Pancreas (tissue), 10 donors: Measurements from ENCODE around the gene IL3. TPM values are rescaled to one million over a fixed set of nuclear protein-coding genes. Genes with fewer than 3 reads are reported as not detected.

Experiments
- ATAC-seq, 4 donors: fragments of 200-7000 bp; cut with Tn5 transposase; one replicate each; pipeline versions ENCODE4 v1.8.0 to v1.9.1; 2020; ENCODE audit warnings: mild to moderate bottlenecking in 4 of 4, moderate library complexity in 4 of 4
- DNase-seq, 6 donors: peaks; one replicate each; pipeline ENCODE4 v3.0.0-alpha.2; 2020
- FAIRE-seq: peaks from 2 replicates; lab custom pipeline; 2012; peaks lifted over from hg19 to GRCh38; lab: Jason Lieb, UNC
- H3K27ac ChIP-seq, 4 donors: fragments of 200-600 bp; sonication (generic); 1 replicate in 3 of 4; 2 replicates in 1 of 4; pipeline versions ENCODE4 v1.5.0 to v1.8.0; 2020
- H3K27me3 ChIP-seq, 4 donors: fragments of 200-600 bp; one replicate each; pipeline ENCODE4 v1.8.0; 2021
- H3K36me3 ChIP-seq, 3 donors: fragments of 200-600 bp; sonication (generic) in 1 of 3; one replicate each; pipeline versions ENCODE4 v1.5.0 to v1.8.0; 2020 to 2021
- H3K4me1 ChIP-seq, 3 donors: fragments of 200-600 bp; one replicate each; pipeline ENCODE4 v1.8.0; 2021
- H3K4me3 ChIP-seq, 4 donors: fragments of 200-600 bp; sonication (generic) in 2 of 4; one replicate each; pipeline versions ENCODE4 v1.5.0 to v1.8.0; 2020 to 2021
- H3K9me3 ChIP-seq, 4 donors: fragments of 200-600 bp; one replicate each; pipeline ENCODE4 v1.8.0; 2021
- WGBS, 2 donors: extraction: QIAGEN DNeasy Blood & Tissue Kit; methylation state at CpG; one replicate each; pipeline ENCODE4 v1.1.7; 2013; 5-methylcytosine and 5-hydroxymethylcytosine counted together
- intact Hi-C, 3 donors: fragments of 100-400 bp; cut with DNase I; formaldehyde crosslinking; loops; one replicate each; pipeline versions ENCODE4 v1.11.1 to v1.14.2; 2022
- polyA plus RNA-seq, 2 donors: library from polyadenylated mRNA; stranded (reverse); fragments of 200-250 nt; gene quantifications; one replicate each; pipeline ENCODE4 v1.2.3, GENCODE V29; 2013
- total RNA-seq, 6 donors: library from RNA; stranded (reverse); fragmentation: NEBNext Ultra II Directional in 4 of 6; extraction: Animal tissue kit (Norgen Biotek cat#: 25700) in 4 of 6; gene quantifications; one replicate each; pipeline versions ENCODE4 v1.2.1 to v1.2.4, GENCODE V29; 2021 to 2023
- TF ChIP-seq, protein P1 (sequence below), 4 donors: fragments of 200-600 bp; sonication (generic) in 3 of 4; IDR thresholded peaks; one replicate each; pipeline versions ENCODE4 v1.5.0 to v1.8.0; 2021; ENCODE audit warnings: antibody characterized with exemption in 4 of 4
- donor health status: healthy with polysubstance abuse.
- donor health status: DM: no; HTN: no; CAD: no; lungs with moderate emphysema.
- donor health status: DM: no; HTN: no; CAD: no.
- donor health status: control.
- donor health status: control.
- donor health status: Bipolar disorder and iron deficiency.
- donor health status: DM: yes; HTN: yes; CAD: no.
- donor health status: DM: no; HTN: no; CAD: no.
- donor health status: DM: no; HTN: no; CAD: no.
- donor health status: DM: yes; HTN: yes; CAD: no.

The IL3 gene
- total and polyA plus RNA-seq, 8 donors = not detected

DNA sequence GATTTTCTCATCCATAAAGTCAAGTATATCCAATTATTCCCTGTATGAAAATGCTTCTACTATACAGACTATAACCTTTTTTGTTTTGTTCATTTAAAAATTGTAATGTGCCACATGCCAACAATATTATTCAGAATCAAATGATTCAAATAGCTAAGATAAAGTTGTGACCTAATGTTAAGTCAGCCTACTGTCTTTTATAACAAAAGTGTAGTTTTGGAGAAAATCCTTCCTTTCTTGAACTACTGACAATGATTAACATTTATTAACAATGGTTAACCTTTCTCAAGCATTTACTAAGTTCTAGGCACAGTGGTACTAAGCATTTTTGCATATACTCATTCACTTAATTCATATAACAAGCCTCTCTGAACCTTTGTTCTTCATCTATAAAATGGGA lies 38.2 kb downstream of the IL3 start:
- no peak overlapping the region for H3K4me3 ChIP-seq
- no peaks in the 10 kb centered on the region for H3K9me3 ChIP-seq
- no peaks in the 10 kb centered on the region for H3K4me1 ChIP-seq
- intact Hi-C loops = no loop called here
- ATAC-seq = no peak
- H3K27me3 ChIP-seq = no peaks in the 10 kb centered on the region
- no peaks in the 10 kb centered on the region for H3K36me3 ChIP-seq
- FAIRE-seq = no peak
- H3K27ac ChIP-seq = no peak overlapping the region
- no peak for DNase-seq
- TF ChIP-seq, protein P1, sequence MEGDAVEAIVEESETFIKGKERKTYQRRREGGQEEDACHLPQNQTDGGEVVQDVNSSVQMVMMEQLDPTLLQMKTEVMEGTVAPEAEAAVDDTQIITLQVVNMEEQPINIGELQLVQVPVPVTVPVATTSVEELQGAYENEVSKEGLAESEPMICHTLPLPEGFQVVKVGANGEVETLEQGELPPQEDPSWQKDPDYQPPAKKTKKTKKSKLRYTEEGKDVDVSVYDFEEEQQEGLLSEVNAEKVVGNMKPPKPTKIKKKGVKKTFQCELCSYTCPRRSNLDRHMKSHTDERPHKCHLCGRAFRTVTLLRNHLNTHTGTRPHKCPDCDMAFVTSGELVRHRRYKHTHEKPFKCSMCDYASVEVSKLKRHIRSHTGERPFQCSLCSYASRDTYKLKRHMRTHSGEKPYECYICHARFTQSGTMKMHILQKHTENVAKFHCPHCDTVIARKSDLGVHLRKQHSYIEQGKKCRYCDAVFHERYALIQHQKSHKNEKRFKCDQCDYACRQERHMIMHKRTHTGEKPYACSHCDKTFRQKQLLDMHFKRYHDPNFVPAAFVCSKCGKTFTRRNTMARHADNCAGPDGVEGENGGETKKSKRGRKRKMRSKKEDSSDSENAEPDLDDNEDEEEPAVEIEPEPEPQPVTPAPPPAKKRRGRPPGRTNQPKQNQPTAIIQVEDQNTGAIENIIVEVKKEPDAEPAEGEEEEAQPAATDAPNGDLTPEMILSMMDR (IDR thresholded peaks at IDR 0.05) = no peak

DNA sequence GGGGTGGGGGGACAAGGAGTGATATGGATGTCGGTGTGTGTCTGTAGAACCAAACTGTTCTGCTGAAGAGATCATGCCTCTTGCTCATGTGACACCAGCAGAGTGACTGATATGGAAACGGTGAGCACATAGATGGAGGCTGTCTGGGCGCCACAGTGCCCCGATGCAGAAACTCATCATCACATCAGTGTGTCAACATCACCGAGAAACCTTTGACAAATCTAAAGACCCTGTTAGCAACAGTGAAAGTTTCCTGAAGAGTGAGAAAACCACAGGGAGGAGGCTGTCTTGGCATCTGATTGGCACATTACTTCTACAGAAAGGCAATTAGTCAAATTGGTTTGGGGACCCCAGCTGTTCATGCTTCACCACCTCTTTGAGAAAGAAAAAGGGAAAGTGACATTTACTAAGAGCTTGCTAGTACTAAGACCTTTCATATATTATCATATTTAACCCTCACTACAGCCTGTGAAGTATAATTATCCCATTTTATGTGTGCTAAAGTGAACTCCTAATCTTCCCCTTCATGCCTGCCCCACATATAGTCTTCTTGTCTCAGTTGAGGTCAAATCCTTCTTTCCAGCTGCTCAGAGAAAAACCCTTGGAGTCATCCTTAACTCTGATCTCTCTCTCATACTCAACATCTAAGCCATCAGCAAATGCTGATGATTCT lies 38.8 kb downstream of the IL3 start:
- intact Hi-C loops = no loop called here
- H3K4me1 ChIP-seq = no peaks in the 10 kb centered on the region
- FAIRE-seq (no peak), ATAC-seq (no peak), DNase-seq (no peak)
- no peak overlapping the region for H3K27ac ChIP-seq
- WGBS, 2 donors = 59 to 68% methylated on average over 5 of the region's 5 CpGs
- TF ChIP-seq, protein P1 (IDR thresholded peaks at IDR 0.05) = no peak
- no peaks in the 10 kb centered on the region for H3K27me3 ChIP-seq
- no peaks in the 10 kb centered on the region for H3K36me3 ChIP-seq
- no peaks in the 10 kb centered on the region for H3K9me3 ChIP-seq
- H3K4me3 ChIP-seq = no peak overlapping the region

DNA sequence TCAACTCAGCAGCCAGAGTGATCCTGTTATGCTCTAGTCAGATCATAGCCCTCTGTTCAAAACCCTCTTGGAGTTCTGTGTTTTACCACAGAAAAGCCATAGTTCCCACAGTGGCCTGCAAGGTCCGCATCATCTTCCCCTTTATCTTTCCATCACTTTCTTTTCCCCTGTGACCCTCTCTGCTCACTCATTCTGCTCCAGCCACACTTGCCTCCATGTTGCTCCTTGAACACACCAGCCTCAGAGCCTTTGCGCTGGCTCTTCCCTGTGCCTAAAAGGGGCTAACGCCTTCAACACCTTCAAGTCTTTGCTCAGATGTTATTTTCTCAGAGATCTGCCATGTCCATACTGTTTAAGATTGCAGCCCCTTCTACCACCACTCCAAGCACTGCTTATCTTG lies 39.5 kb downstream of the IL3 start:
- H3K4me3 ChIP-seq = no peak overlapping the region
- no peak overlapping the region for H3K27ac ChIP-seq
- no peaks in the 10 kb centered on the region for H3K9me3 ChIP-seq
- no peak for ATAC-seq
- no peaks in the 10 kb centered on the region for H3K36me3 ChIP-seq
- H3K4me1 ChIP-seq = no peaks in the 10 kb centered on the region
- H3K27me3 ChIP-seq = no peaks in the 10 kb centered on the region
- DNase-seq = no peak
- no peak for FAIRE-seq
- 83 to 94% methylated on average over 3 of the region's 3 CpGs for whole genome bisulfite sequencing, 2 donors
- intact Hi-C loops = no loop called here
- TF ChIP-seq, protein P1 (IDR thresholded peaks at IDR 0.05) = no peak

DNA sequence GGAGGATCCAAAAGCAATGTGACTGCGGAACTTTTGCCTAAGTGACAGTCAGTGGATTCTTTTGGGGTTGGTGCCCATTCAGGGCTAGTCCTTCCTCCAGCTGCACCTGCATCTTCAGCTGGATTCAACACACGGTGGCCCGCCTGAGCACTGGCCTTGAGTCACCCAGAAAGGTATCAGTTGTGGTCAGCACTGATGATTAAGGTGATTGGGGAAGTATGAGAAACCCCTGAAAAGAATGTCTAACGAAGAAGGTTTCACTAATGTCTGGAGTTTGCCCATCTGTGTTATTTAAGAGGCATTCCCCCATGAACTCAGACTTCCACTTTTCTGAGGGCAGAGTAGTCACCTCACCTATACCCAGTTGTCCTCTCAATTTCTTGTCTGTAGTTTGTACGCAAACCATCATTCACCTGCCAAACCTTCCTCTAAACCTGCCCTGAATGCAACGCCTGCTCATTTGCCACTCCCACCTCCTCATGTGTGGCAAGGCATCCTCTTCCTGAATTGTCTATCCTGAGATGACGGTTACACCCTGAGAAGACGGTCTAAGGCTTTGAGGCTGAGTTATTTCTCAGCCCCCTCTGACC lies 40.3 kb downstream of the IL3 start:
- H3K4me3 ChIP-seq = no peak overlapping the region
- TF ChIP-seq, protein P1 (IDR thresholded peaks at IDR 0.05) = no peak
- no peaks in the 10 kb centered on the region for H3K4me1 ChIP-seq
- intact Hi-C loops = no loop called here
- no peak for ATAC-seq
- H3K9me3 ChIP-seq = no peaks in the 10 kb centered on the region
- no peaks in the 10 kb centered on the region for H3K27me3 ChIP-seq
- H3K36me3 ChIP-seq = no peaks in the 10 kb centered on the region
- WGBS, 2 donors = 75 to 84% methylated on average over 8 of the region's 8 CpGs
- FAIRE-seq = no peak
- no peak for DNase-seq
- H3K27ac ChIP-seq = no peak overlapping the region

DNA sequence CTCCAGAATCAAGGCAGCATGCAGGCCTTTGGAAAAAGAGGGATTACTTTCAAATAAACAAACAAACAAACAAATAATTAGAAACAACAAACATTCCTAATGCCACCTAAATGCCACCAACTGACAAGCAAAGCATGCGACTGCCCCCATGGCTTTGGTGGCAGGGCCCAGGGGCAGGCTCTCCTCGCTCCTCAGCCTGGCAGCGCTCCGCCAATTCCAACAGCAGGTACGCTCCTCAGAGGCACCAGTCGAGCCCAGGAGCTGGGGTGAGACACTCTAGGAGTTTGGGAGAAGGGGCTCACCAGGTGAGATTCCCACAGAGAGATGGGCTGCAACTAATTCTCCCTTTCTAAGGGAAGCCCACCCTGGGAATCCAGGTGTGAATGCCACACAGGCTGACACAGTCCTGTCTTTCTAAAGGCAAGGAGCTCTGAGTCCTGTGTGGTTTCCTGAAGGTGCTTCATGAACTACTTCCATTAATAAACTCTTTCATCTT lies 41.0 kb downstream of the IL3 start:
- Histone ChIP-seq H3K36me3 (no peaks in the 10 kb centered on the region), H3K9me3 (no peaks in the 10 kb centered on the region), H3K4me3 (no peak overlapping the region), H3K27me3 (no peaks in the 10 kb centered on the region), H3K27ac (no peak overlapping the region), H3K4me1 (no peaks in the 10 kb centered on the region)
- intact Hi-C loops = no loop called here
- FAIRE-seq = no peak
- TF ChIP-seq, protein P1 (IDR thresholded peaks at IDR 0.05) = no peak
- ATAC-seq = no peak
- no peak for DNase-seq
- 90 to 91% methylated on average over 6 of the region's 6 CpGs for WGBS, 2 donors
